ENCODE results near the gene P2RX1. TPM values are rescaled to one million over a fixed set of nuclear protein-coding genes. Genes with fewer than 3 reads are reported as not detected.

The P2RX1 gene
- total RNA-seq: not detected in 2 replicates

GRCh38 chr17:3915995-3916696 lies at the start of gene P2RX1:
Gene P2RX1, minus strand, starts transcription at chr17:3916465. Its CDS starts 240 bp downstream, at chr17:3916225.

DNA sequence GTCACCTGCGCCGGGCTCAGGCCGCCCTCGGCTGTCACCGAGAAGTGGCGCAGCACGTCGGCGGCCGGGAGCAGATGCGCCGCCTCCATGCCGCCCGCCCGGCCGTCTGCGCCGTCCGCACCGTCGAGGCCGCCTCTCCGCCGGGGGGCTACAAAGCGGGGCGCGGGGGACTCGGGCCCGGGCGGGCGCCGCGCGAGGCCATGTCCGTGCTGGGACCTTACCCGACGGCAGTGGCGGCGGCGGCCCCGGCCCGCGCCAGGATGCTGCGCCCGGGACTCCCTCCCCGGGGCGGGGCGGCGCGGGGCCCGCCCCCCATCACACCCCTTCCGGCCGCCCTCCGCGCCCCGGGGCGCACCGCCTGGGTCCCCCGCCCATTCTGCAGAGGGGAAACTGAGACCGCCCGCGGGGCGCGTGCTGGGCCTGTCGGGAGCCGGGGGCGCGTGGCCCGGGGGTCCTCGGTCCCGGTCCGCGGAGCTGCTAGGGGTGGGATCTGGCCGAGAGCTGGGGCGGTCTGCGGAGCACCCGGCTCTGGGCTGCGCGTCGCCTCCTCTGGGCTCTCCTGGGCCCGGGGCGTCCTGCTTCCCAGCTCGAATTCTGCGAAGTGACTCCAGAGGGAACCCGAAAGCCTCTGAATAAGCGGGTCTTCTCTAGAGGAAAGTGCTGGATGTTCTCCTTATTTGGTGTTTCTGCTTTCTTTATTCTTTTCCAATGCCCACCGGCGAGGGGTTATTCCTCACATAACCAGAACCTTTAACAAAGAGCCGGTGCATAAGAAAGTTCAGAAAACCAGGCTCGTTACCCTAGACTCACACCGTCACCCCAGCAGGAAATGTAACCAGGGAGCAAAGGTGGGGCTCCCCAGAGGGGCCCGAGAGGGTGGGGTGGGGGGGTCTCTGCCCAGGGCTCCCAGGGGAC lies 48.2 kb upstream of the P2RX1 start, which contains the start of gene ATP2A3:
TSS of gene ATP2A3 (minus strand) at position 235 of the 915 bp plus-strand sequence. CDS start at position 89, 146 bp downstream.

GRCh38 chr17:3893003-3893719 lies 23.1 kb downstream of the P2RX1 start, which contains the start of gene CAMKK1:
Gene CAMKK1, minus strand, starts transcription at chr17:3893053. Its CDS starts 7,366 bp downstream, at chr17:3885687.

Other genes with a start within 250 kb of the P2RX1 start
- gene TAX1BP3, start 247.9 kb downstream of the P2RX1 start, total RNA-seq: 135 and 166 TPM in 2 replicates
- 12.6 and 14.7 TPM in 2 replicates for gene EMC6, start 247.7 kb downstream of the P2RX1 start, total RNA-seq
- gene P2RX5, start 220.3 kb downstream of the P2RX1 start, total RNA-seq: 0.87 and 4.1 TPM in 2 replicates
- gene HASPIN, start 192.6 kb downstream of the P2RX1 start, total RNA-seq: 0.99 and 5.1 TPM in 2 replicates
- 10.1 and 18.9 TPM in 2 replicates for gene ITGAE, start 115.3 kb downstream of the P2RX1 start, total RNA-seq
- gene NCBP3, start 70.2 kb downstream of the P2RX1 start, total RNA-seq: 16.7 and 32.3 TPM in 2 replicates
- gene CAMKK1, start 23.4 kb downstream of the P2RX1 start, total RNA-seq: 4.1 and 8.6 TPM in 2 replicates
- 3.2 and 6.9 TPM in 2 replicates for gene ATP2A3, start 48.0 kb upstream of the P2RX1 start, total RNA-seq
- 39.0 and 45.5 TPM in 2 replicates for gene ZZEF1, start 226.6 kb upstream of the P2RX1 start, total RNA-seq
- 49.7 and 52.9 TPM in 2 replicates for gene CYB5D2, start 226.7 kb upstream of the P2RX1 start, total RNA-seq

Measured in smooth muscle cell of trachea (primary cell).